Right lobe of liver (tissue), 6 donors: Measurements from ENCODE around the gene LIMCH1. TPM values are rescaled to one million over a fixed set of nuclear protein-coding genes. Genes with fewer than 3 reads are reported as not detected.

Source experiments
- ATAC-seq, 4 donors: fragments of 200-7000 bp; cut with Tn5 transposase; one replicate each; pipeline ENCODE4 v1.9.1; 2020; ENCODE audit warnings: mild to moderate bottlenecking in 4 of 4, moderate library complexity in 4 of 4
- DNase-seq, 3 donors: peaks; one replicate each; pipeline ENCODE4 v3.0.0-alpha.2; 2020
- H3K27ac ChIP-seq, 3 donors: fragments of 200-600 bp; one replicate each; pipeline ENCODE4 v1.8.0; 2022
- H3K27me3 ChIP-seq, 2 donors: fragments of 200-600 bp; one replicate each; pipeline ENCODE4 v1.8.0; 2022
- H3K36me3 ChIP-seq, 4 donors: fragments of 200-600 bp; sonication (generic) in 1 of 4; one replicate each; pipeline versions ENCODE4 v1.5.1 to v1.8.0; 2017 to 2022; ENCODE audit warnings: control low read depth in 1 of 4
- H3K4me1 ChIP-seq, 4 donors: fragments of 200-600 bp; sonication (generic) in 1 of 4; one replicate each; pipeline versions ENCODE4 v1.5.1 to v1.8.0; 2017 to 2022; ENCODE audit warnings: control low read depth in 1 of 4
- H3K4me3 ChIP-seq, 3 donors: fragments of 200-600 bp; one replicate each; pipeline ENCODE4 v1.8.0; 2022
- H3K9me3 ChIP-seq, 4 donors: fragments of 200-600 bp; sonication (generic) in 1 of 4; one replicate each; pipeline versions ENCODE4 v1.5.1 to v1.8.0; 2017 to 2022; ENCODE audit warnings: control low read depth in 1 of 4
- CTCF ChIP-seq, 4 donors: fragments of 200-600 bp in 3 of 4; fragments of 450-650 bp in 1 of 4; IDR thresholded peaks; one replicate each; pipeline versions ENCODE4 v1.5.1 to v1.8.0; 2016 to 2022; ENCODE audit warnings: antibody characterized with exemption in 4 of 4, mild to moderate bottlenecking in 2 of 4
- POLR2A ChIP-seq: fragments of 450-650 bp; IDR thresholded peaks from one replicate; pipeline ENCODE4 v1.6.1; 2017; ENCODE audit warnings: antibody characterized with exemption, mild to moderate bottlenecking
- WGBS: methylation state at CpG from one replicate; pipeline ENCODE4 v1.1.6; 2018; ENCODE audit warnings: low coverage, low lambda C conversion rate; ENCODE audit not compliant: insufficient coverage; ENCODE audit errors: missing lambda C conversion rate; 5-methylcytosine and 5-hydroxymethylcytosine counted together
- intact Hi-C, 2 donors: fragments of 100-400 bp; cut with DNase I; formaldehyde crosslinking; loops; one replicate each; pipeline versions ENCODE4 v1.11.2 to v1.14.1; 2022
- total RNA-seq, 6 experiments: library from RNA; depleted of rRNA in 2 of 6; stranded (reverse); fragments of >200 nt in 2 of 6; fragmentation: NEBNext Ultra II Directional in 3 of 6; extraction: Animal tissue kit (Norgen Biotek cat#: 25700) in 3 of 6; gene quantifications; one replicate each; pipeline versions ENCODE4 v1.1.0 to v1.2.4, GENCODE V29; 2016 to 2023
- donor health status: DM: no; HTN: yes; CAD: no.
- donor health status: DM: no; HTN: no; CAD: no.
- donor health status: DM: no; HTN: no; CAD: no.
- donor health status: DM: no; HTN: yes; CAD: no.
- donor health status: DM: no; HTN: yes; CAD: no.

Gene LIMCH1
- total RNA-seq, 6 experiments from 2014 or later, result 8.3 to 26.9 (median 12.9) TPM

GRCh38 chr4:41668024-41668423 is 130.1 kb downstream of the LIMCH1 start:
- DNase-seq (no peak), ATAC-seq (peak; percentile 60 to 84 (median 68))
- H3K27ac ChIP-seq, result peak overlapping the region in 2 of 3 donors; percentile 33 to 46
- 26% methylated on average over 1 of the region's 1 CpG for WGBS
- no peaks in the 10 kb centered on the region for H3K36me3 ChIP-seq
- peaks cover 0 to 14% (median 7%) of the 10 kb centered on the region in 4 donors for H3K4me1 ChIP-seq
- no peak overlapping the region for H3K4me3 ChIP-seq
- no peak for TF ChIP-seq POLR2A
- no peak for TF ChIP-seq CTCF (IDR thresholded peaks at IDR 0.05)
- H3K27me3 ChIP-seq, result no peaks in the 10 kb centered on the region
- intact Hi-C loops, result no loop called here
- H3K9me3 ChIP-seq, result no peaks in the 10 kb centered on the region

- TF ChIP-seq POLR2A (no peak), CTCF (IDR thresholded peaks at IDR 0.05) (no peak)
- 18% methylated on average over 6 of the region's 6 CpGs for WGBS
- no peaks in the 10 kb centered on the region for H3K9me3 ChIP-seq
- ATAC-seq (peak; percentile 91 to 95 (median 92)), DNase-seq (peak; percentile 62 to 94 (median 77))
- no peak overlapping the region for H3K4me3 ChIP-seq
- no peaks in the 10 kb centered on the region for H3K36me3 ChIP-seq
- intact Hi-C loops, result no loop called here
- peak overlapping the region in 2 of 3 donors; percentile 24 to 55 for H3K27ac ChIP-seq
- no peaks in the 10 kb centered on the region for H3K27me3 ChIP-seq
- peaks cover 0 to 14% (median 7%) of the 10 kb centered on the region in 4 donors for H3K4me1 ChIP-seq
Measured at GRCh38 chr4:41670530-41670929, 132.6 kb downstream of the LIMCH1 start.

- Histone ChIP-seq H3K36me3 (no peaks in the 10 kb centered on the region), H3K27me3 (no peaks in the 10 kb centered on the region), H3K9me3 (no peaks in the 10 kb centered on the region), H3K4me3 (no peak overlapping the region), H3K4me1 (peaks cover 0 to 14% (median 7%) of the 10 kb centered on the region in 4 donors), H3K27ac (no peak overlapping the region)
- TF ChIP-seq POLR2A, result no peak
- TF ChIP-seq CTCF (IDR thresholded peaks at IDR 0.05), result no peak
- ATAC-seq (peak in 3 of 4 donors; percentile 24 to 38 (median 34)), DNase-seq (no peak)
- intact Hi-C loops, result no loop called here
Measured at GRCh38 chr4:41670982-41671381, 133.0 kb downstream of the LIMCH1 start.

GRCh38 chr4:41678086-41678816 is 140.3 kb downstream of the LIMCH1 start:
- no peaks in the 10 kb centered on the region for H3K9me3 ChIP-seq

More at GRCh38 chr4:41678086-41678816, 140.3 kb downstream of the LIMCH1 start:
- 85% methylated on average over 4 of the region's 7 CpGs for WGBS
- Histone ChIP-seq H3K27me3 (no peaks in the 10 kb centered on the region), H3K4me3 (no peak overlapping the region), H3K4me1 (no peaks in the 10 kb centered on the region), H3K36me3 (peaks cover 0 to 12% (median 0%) of the 10 kb centered on the region in 4 donors), H3K27ac (no peak overlapping the region)
- no peak for DNase-seq
- ATAC-seq, result no peak
- no peak for TF ChIP-seq CTCF (IDR thresholded peaks at IDR 0.05)
- TF ChIP-seq POLR2A, result no peak
- intact Hi-C loops, result no loop called here
